ENCODE results near the gene IGDCC3.

The IGDCC3 gene

GRCh38 chr15:65386376-65386775 lies 8.6 kb upstream of the IGDCC3 start:
- no peak for DNase-seq

GRCh38 chr15:65385870-65386258 lies 8.1 kb upstream of the IGDCC3 start:
- no peak for DNase-seq

- DNase-seq, result peak; percentile 91
Observed at GRCh38 chr15:65384895-65385869, 7.4 kb upstream of the IGDCC3 start.

- no peak for DNase-seq
Observed at GRCh38 chr15:65384505-65384894, 6.7 kb upstream of the IGDCC3 start.

GRCh38 chr15:65383991-65384390 lies 6.2 kb upstream of the IGDCC3 start:
- no peak for DNase-seq

- no peak for DNase-seq
Observed at GRCh38 chr15:65383456-65383855, 5.7 kb upstream of the IGDCC3 start.

- DNase-seq, result no peak
Observed at GRCh38 chr15:65382921-65383320, 5.1 kb upstream of the IGDCC3 start.

- no peak for DNase-seq
Observed at GRCh38 chr15:65382146-65382491, 4.3 kb upstream of the IGDCC3 start.

GRCh38 chr15:65381445-65382145 lies 3.8 kb upstream of the IGDCC3 start:
- no peak for DNase-seq

- no peak for DNase-seq
Observed at GRCh38 chr15:65379986-65380385, 2.2 kb upstream of the IGDCC3 start.

GRCh38 chr15:65377105-65377975 lies 462 bp downstream of the IGDCC3 start:
- DNase-seq, result peak; percentile 36

- peak; percentile 42 for DNase-seq
Observed at GRCh38 chr15:65376767-65377104, 1.1 kb downstream of the IGDCC3 start.

- peak; percentile 71 for DNase-seq
Observed at GRCh38 chr15:65375871-65376607, 1.8 kb downstream of the IGDCC3 start.

- no peak for DNase-seq
Observed at GRCh38 chr15:65374821-65375401, 2.9 kb downstream of the IGDCC3 start.

- DNase-seq, result no peak
Observed at GRCh38 chr15:65374334-65374733, 3.5 kb downstream of the IGDCC3 start.

GRCh38 chr15:65373163-65373651 lies 4.6 kb downstream of the IGDCC3 start:
- DNase-seq, result no peak

GRCh38 chr15:65372787-65373067 lies 5.1 kb downstream of the IGDCC3 start:
- no peak for DNase-seq

- no peak for DNase-seq
Observed at GRCh38 chr15:65371976-65372786, 5.6 kb downstream of the IGDCC3 start.

- DNase-seq, result no peak
Observed at GRCh38 chr15:65370885-65371284, 6.9 kb downstream of the IGDCC3 start.

GRCh38 chr15:65369651-65370050 lies 8.2 kb downstream of the IGDCC3 start:
- no peak for DNase-seq

- no peak for DNase-seq
Observed at GRCh38 chr15:65369212-65369547, 8.6 kb downstream of the IGDCC3 start.
